Subcutaneous adipose tissue (tissue), 4 donors: ENCODE data around the gene LIMCH1. TPM values are rescaled to one million over a fixed set of nuclear protein-coding genes. Genes with fewer than 3 reads are reported as not detected.

Source experiments
- CTCF ChIP-seq: fragments of 450-650 bp; IDR thresholded peaks from one replicate; pipeline ENCODE4 v1.5.1; 2016; ENCODE audit warnings: low read depth, mild to moderate bottlenecking, control low read depth, antibody characterized with exemption, moderate library complexity
- total RNA-seq, 4 donors: library from RNA; depleted of rRNA; stranded (reverse); fragments of >200 nt; gene quantifications; one replicate each; pipeline ENCODE4 v1.1.0, GENCODE V29; 2016

LIMCH1 gene
- total RNA-seq, 4 donors from 2014 or later, result 25.8 to 47.8 (median 34.6) TPM

- no peak for TF ChIP-seq CTCF
Observed at GRCh38 chr4:41549478-41549877, 11.5 kb downstream of the LIMCH1 start.

- no peak for TF ChIP-seq CTCF
Observed at GRCh38 chr4:41550308-41550707, 12.4 kb downstream of the LIMCH1 start.

GRCh38 chr4:41551536-41551935, 13.6 kb downstream of the LIMCH1 start:
- no peak for TF ChIP-seq CTCF

- TF ChIP-seq CTCF, result no peak
Observed at GRCh38 chr4:41554905-41555304, 16.9 kb downstream of the LIMCH1 start.

- TF ChIP-seq CTCF, result no peak
Observed at GRCh38 chr4:41556526-41556925, 18.6 kb downstream of the LIMCH1 start.

- TF ChIP-seq CTCF, result no peak
Observed at GRCh38 chr4:41559940-41560516, 22.1 kb downstream of the LIMCH1 start.

GRCh38 chr4:41561244-41561643, 23.3 kb downstream of the LIMCH1 start:
- no peak for TF ChIP-seq CTCF
